A673 (cell line): ENCODE results near the gene ZBTB47. TPM values are rescaled to one million over a fixed set of nuclear protein-coding genes. Genes with fewer than 3 reads are reported as not detected.

ENCODE experiments used
- BruUV-seq: library from RNA; stranded (reverse); fragments of 400-500 nt; replicated peaks from 2 replicates; lab custom pipeline; 2021; lab: Mats Ljungman, UMichigan
- CTCF ChIA-PET: fragments of 300-600 bp; sonication (Branson Sonifier 250); formaldehyde crosslinking; loops from one replicate; lab custom pipeline; 2022; ENCODE audit warnings: antibody characterized with exemption; lab: Charles Lee
- POLR2A ChIA-PET: fragments of 300-600 bp; sonication (Branson Sonifier 250); formaldehyde crosslinking; loops from one replicate; lab custom pipeline; 2022; ENCODE audit warnings: antibody characterized with exemption; ENCODE audit not compliant: low non-redundant PET; lab: Charles Lee
- DNase-seq: peaks from one replicate; pipeline ENCODE4 v3.0.0-alpha.2; 2015; ENCODE audit warnings: low spot score
- H3K27ac ChIP-seq: fragments of 200-600 bp; sonication (generic); 2 replicates; pipeline ENCODE4 v1.5.1; 2016; ENCODE audit warnings: mixed run types, low read depth, mild to moderate bottlenecking, mixed read lengths, antibody characterized with exemption, low read length; ENCODE audit not compliant: poor library complexity, severe bottlenecking
- H3K27me3 ChIP-seq: fragments of 200-600 bp; sonication (generic); replicated peaks from 2 replicates; pipeline ENCODE4 v1.6.1; 2017; ENCODE audit warnings: mixed run types, low read depth, mild to moderate bottlenecking, mixed read lengths, antibody characterized with exemption, low read length; ENCODE audit not compliant: insufficient read depth, poor library complexity
- H3K36me3 ChIP-seq: fragments of 200-600 bp; sonication (generic); 2 replicates; pipeline ENCODE4 v1.6.1; 2016; ENCODE audit warnings: mixed run types, mild to moderate bottlenecking, mixed read lengths, antibody characterized with exemption, low read length; ENCODE audit not compliant: insufficient read depth, poor library complexity, severe bottlenecking
- H3K4me1 ChIP-seq: fragments of 200-600 bp; sonication (generic); 2 replicates; pipeline ENCODE4 v1.6.1; 2017; ENCODE audit warnings: mixed run types, mild to moderate bottlenecking, mixed read lengths, antibody characterized with exemption, low read length; ENCODE audit not compliant: insufficient read depth, poor library complexity, severe bottlenecking
- H3K4me3 ChIP-seq: fragments of 200-600 bp; sonication (generic); 2 replicates; pipeline ENCODE4 v1.5.1; 2016; ENCODE audit warnings: low read depth, mixed run types, mild to moderate bottlenecking, mixed read lengths, low read length; ENCODE audit not compliant: poor library complexity, severe bottlenecking
- H3K9me3 ChIP-seq: fragments of 200-600 bp; sonication (generic); 2 replicates; pipeline ENCODE4 v1.6.1; 2016; ENCODE audit warnings: mixed run types, low read depth, mild to moderate bottlenecking, mixed read lengths, antibody characterized with exemption, low read length; ENCODE audit not compliant: poor library complexity, severe bottlenecking
- EZH2 ChIP-seq: fragments of 200-600 bp; sonication (generic); IDR thresholded peaks from 2 replicates; pipeline ENCODE4 v1.6.1; 2017; ENCODE audit warnings: borderline replicate concordance, low read depth, mild to moderate bottlenecking, mixed read lengths, antibody characterized with exemption, low read length; ENCODE audit not compliant: poor library complexity, severe bottlenecking
- intact Hi-C: fragments of 100-400 bp; cut with micrococcal nuclease; formaldehyde crosslinking; loops from one replicate; pipeline ENCODE4 v1.10.0; 2022; ENCODE audit not compliant: unreplicated experiment
- total RNA-seq: library from RNA; stranded (reverse); gene quantifications from 2 replicates; pipeline ENCODE4 v1.2.3, GENCODE V29; 2021
- TF ChIP-seq, protein P1 (sequence below): fragments of 300-800, 200-600 bp; sonication (generic); conservative IDR thresholded peaks from 2 replicates; pipeline ENCODE4 v1.5.1; 2017; ENCODE audit warnings: low read depth, mild to moderate bottlenecking, antibody characterized with exemption, low read length, moderate library complexity, mixed read lengths

ZBTB47 gene
- total RNA-seq, 1 experiment from 2014 or later = 4.4 TPM

DNA sequence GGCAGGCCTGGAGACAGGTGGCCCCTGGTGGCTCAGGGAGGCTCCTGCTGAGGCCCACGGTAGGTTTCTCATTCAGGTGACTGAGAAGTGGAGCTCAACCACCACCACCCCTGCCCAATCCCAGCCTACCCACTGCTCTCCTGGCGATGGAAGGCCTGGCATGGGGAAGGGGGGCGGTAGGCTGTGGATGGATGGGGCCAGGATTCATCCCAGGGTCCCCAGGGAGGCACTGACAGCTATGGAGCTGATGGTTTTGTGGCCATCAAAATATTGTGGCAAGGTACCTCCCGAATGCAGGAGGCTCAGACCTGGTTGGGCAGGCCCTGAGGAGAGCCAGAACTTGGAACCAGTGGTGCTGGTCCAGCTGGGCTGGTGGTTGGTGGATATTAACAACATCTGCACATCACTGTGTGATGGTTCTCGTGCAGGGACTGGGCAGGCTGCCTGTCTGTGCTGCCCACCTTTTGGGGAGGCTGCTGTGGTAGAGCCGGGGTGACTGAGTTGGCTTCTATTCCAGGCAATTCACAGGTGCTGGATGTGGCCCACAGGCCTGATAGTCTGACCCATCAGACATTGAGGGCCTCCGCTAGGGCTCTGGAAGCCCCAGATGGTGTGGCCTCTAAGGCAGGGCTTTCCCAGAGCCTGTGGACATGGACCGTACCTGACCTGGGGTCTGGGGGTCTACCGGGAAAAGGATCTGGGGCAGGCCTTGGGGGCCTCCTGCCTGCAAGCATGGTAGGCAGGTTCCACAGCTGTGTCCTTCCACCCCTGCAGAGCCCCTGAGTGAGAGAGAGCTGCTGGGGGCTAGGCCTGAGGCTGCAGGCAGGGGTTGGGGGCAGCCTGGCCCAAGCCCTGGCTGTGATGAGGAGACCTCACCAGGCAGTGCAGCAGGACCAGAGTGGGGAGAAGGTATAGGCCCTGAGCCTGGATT, 3.4 kb downstream of the ZBTB47 start:
- BruUV-seq = no TSS peak
- POLR2A ChIA-PET = no interaction called here

DNA sequence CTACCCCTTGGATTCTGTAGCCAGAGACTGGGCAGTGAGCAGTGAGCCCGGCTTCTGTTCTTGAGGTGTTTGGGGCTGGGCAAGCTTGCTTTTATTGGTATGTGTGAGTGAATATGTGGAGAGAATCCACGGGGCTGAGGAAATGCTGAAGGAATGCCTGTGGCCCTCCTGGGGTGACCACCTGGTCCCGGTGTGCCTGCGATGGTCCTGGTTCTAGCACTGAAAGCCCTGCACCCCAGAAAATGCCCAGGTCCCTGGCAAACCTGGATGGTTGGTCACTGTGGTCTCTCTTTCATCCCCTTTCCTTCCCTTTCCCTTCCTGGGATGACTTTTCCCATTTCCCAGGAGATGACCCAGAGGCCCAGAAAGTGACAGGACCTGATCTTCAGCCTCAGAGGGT, 4.2 kb downstream of the ZBTB47 start:
- intact Hi-C loops = no loop called here
- no peaks in the 10 kb centered on the region for H3K27me3 ChIP-seq
- H3K4me3 ChIP-seq = no peak overlapping the region
- H3K36me3 ChIP-seq = peaks cover 3% of the 10 kb centered on the region
- no peak for DNase-seq
- POLR2A ChIA-PET = no interaction called here
- H3K4me1 ChIP-seq = no peaks in the 10 kb centered on the region
- CTCF ChIA-PET = no interaction called here
- no peak overlapping the region for H3K27ac ChIP-seq
- H3K9me3 ChIP-seq = no peaks in the 10 kb centered on the region
- no TSS peak for BruUV-seq
- TF ChIP-seq EZH2 = no peak
- TF ChIP-seq, protein P1, sequence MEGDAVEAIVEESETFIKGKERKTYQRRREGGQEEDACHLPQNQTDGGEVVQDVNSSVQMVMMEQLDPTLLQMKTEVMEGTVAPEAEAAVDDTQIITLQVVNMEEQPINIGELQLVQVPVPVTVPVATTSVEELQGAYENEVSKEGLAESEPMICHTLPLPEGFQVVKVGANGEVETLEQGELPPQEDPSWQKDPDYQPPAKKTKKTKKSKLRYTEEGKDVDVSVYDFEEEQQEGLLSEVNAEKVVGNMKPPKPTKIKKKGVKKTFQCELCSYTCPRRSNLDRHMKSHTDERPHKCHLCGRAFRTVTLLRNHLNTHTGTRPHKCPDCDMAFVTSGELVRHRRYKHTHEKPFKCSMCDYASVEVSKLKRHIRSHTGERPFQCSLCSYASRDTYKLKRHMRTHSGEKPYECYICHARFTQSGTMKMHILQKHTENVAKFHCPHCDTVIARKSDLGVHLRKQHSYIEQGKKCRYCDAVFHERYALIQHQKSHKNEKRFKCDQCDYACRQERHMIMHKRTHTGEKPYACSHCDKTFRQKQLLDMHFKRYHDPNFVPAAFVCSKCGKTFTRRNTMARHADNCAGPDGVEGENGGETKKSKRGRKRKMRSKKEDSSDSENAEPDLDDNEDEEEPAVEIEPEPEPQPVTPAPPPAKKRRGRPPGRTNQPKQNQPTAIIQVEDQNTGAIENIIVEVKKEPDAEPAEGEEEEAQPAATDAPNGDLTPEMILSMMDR = no peak

More for the DNA sequence above, 3.4 kb downstream of the ZBTB47 start:
- CTCF ChIA-PET = no interaction called here
- Histone ChIP-seq H3K4me3 (no peak overlapping the region), H3K27me3 (no peaks in the 10 kb centered on the region), H3K4me1 (no peaks in the 10 kb centered on the region), H3K9me3 (no peaks in the 10 kb centered on the region), H3K36me3 (peaks cover 3% of the 10 kb centered on the region), H3K27ac (no peak overlapping the region)
- TF ChIP-seq, protein P1 = no peak
- TF ChIP-seq EZH2 = no peak
- no peak for DNase-seq
- intact Hi-C loops = no loop called here

DNA sequence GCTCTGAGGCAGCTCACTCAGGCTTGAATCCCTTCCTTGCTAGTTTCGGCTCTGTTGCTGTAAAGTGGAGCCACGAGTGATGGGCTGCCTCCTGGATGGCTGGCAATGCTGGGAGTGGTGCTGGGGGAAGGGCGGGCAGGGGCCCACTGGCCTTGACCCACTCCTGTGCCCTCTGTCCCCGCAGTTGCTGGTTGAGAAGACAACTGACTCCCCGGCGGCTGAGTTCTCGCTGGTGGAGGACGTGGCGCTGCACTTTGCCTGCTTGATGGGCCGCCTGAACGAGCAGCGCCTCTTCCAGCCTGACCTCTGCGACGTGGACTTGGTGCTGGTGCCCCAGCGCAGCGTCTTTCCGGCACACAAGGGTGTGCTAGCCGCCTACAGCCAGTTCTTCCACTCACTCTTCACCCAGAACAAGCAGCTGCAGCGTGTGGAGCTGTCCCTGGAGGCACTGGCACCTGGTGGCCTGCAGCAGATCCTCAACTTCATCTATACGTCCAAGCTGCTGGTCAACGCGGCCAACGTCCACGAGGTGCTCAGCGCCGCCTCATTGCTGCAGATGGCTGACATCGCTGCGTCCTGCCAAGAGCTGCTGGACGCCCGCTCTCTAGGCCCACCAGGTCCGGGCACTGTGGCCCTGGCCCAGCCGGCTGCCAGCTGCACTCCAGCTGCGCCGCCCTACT, 4.7 kb downstream of the ZBTB47 start:
- TF ChIP-seq, protein P1 = no peak
- TF ChIP-seq EZH2 = no peak
- ChIA-PET CTCF (no interaction called here), POLR2A (no interaction called here)
- DNase-seq = no peak
- no TSS peak for BruUV-seq
- intact Hi-C loops = no loop called here
- H3K27me3 ChIP-seq = no peaks in the 10 kb centered on the region
- no peak overlapping the region for H3K27ac ChIP-seq
- H3K36me3 ChIP-seq = peaks cover 3% of the 10 kb centered on the region
- no peak overlapping the region for H3K4me3 ChIP-seq
- no peaks in the 10 kb centered on the region for H3K4me1 ChIP-seq
- H3K9me3 ChIP-seq = no peaks in the 10 kb centered on the region
